GM10248 (cell line): ENCODE data around the gene ASB1.

Source experiments
- CTCF ChIA-PET: fragments of 300-600 bp; sonication (Branson Sonifier 250); formaldehyde crosslinking; extraction: SDS; loops from one replicate; lab custom pipeline; 2021; ENCODE audit warnings: antibody characterized with exemption; lab: Yijun Ruan, JAX
- POLR2A ChIA-PET: fragments of 350-650 bp; sonication (Branson Sonifier 250); formaldehyde crosslinking; extraction: SDS; loops from one replicate; lab custom pipeline; 2020; ENCODE audit warnings: antibody characterized with exemption; lab: Yijun Ruan, JAX
- DNase-seq: peaks from one replicate; pipeline ENCODE4 v3.0.0; 2012; ENCODE audit errors: extremely low spot score
- TF ChIP-seq, protein P1 (sequence below): IDR thresholded peaks from 2 replicates; pipeline ENCODE4 v1.5.1; 2012; ENCODE audit warnings: mild to moderate bottlenecking, low read depth; ENCODE audit errors: extremely low read depth, missing control alignments, control extremely low read depth

Gene ASB1

DNA sequence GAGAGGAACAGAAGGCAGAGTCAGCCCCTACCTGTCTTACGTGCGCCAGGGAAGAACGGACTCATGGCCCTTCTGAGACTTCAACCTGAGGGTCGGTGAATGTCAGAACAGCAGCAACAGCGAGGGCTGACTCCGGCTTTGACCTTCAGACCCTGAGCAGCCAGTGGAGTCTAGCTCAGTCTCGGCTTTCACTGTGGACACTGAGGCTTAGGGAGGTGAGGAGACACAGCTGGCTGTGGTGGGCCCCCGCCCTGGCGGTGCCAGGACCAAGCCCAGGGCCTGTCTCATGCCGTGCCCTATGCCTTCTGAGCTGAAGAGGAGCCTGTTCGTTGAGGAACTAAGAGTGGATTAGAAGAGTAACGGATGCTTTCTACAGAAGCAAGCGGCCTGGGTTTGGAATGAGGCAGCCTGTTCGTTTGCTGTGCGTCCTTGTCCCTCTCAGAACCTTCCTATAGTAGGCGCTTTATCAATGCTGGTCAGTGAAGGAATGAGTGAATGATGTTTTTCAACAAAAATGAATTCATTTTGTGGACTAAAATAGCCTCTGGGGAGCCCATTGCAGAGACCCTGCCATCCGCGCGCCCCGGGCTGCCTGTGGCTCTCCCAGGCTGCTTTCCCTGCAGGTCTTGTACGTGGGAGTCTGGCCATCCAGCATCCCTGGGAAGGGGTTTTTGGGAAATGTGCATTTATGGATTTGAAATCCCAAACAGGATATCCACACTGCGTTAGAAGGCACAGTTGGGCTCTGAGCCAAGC is 38.9 kb downstream of the ASB1 start:
- POLR2A ChIA-PET, result no interaction called here
- CTCF ChIA-PET, result interaction anchor here (1.6 to 4.2 kb wide), 3 partner anchors 12 to 177 kb away, joined by 3 to 15 read pairs (median 6); partner anchors contain the start of gene PER2

DNA sequence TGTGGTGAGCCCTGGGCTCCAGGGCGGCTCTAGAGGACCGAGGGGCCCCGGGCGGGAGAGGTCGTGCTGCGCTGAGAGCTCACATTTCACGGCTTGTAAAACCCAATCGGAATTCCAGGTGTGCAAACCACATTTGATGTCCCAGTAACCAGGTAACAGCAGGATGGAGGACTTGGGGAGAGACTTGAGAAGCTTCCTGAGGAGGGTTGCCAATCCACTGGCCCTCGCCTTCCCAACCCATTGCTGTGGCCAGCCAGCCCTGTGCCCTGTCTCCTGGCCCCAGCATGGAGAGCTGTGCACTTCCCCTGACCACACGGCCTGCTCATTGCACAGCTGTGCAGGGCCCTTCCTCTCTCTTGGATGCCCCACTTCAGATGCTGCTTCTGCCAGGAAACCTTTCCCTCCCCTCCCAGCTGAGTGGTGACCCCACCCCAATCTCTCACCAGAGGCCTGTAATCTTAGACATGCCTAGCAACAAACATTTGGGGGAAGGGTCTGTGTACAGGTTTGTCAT is 39.6 kb downstream of the ASB1 start:
- POLR2A ChIA-PET, result no interaction called here
- CTCF ChIA-PET, result interaction anchor here (1.7 to 4.2 kb wide), 2 partner anchors 11 to 95 kb away, joined by 6 to 15 read pairs; no protein-coding TSS in a partner anchor
- DNase-seq, result no peak
- TF ChIP-seq, protein P1, sequence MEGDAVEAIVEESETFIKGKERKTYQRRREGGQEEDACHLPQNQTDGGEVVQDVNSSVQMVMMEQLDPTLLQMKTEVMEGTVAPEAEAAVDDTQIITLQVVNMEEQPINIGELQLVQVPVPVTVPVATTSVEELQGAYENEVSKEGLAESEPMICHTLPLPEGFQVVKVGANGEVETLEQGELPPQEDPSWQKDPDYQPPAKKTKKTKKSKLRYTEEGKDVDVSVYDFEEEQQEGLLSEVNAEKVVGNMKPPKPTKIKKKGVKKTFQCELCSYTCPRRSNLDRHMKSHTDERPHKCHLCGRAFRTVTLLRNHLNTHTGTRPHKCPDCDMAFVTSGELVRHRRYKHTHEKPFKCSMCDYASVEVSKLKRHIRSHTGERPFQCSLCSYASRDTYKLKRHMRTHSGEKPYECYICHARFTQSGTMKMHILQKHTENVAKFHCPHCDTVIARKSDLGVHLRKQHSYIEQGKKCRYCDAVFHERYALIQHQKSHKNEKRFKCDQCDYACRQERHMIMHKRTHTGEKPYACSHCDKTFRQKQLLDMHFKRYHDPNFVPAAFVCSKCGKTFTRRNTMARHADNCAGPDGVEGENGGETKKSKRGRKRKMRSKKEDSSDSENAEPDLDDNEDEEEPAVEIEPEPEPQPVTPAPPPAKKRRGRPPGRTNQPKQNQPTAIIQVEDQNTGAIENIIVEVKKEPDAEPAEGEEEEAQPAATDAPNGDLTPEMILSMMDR, result no peak

More for the DNA sequence above, 38.9 kb downstream of the ASB1 start:
- DNase-seq, result no peak
- TF ChIP-seq, protein P1, result no peak

DNA sequence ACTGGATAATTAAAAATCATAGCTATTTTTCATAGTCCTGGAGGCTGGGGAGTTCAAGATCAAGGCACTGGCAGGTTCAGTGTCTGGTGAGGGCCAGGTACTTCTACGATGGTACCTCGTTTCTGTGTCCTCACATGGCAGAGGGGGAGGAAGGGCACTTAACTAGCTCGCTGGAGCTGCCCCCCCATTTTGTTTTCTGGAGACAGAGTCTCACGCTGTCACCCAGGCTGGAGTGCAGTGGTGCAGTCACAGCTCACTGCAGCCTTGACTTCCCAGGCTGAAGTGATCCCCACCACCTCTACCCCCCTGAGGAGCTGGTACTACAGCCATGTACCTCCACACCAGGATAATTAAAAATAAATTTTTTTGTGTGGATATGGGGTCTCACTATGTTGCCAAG is 40.3 kb downstream of the ASB1 start:
- no peak for DNase-seq
- POLR2A ChIA-PET, result no interaction called here
- CTCF ChIA-PET, result interaction anchor here (4.2 kb wide), 1 partner anchor 10 kb away, joined by 15 read pairs; no protein-coding TSS in a partner anchor
- TF ChIP-seq, protein P1, result no peak

DNA sequence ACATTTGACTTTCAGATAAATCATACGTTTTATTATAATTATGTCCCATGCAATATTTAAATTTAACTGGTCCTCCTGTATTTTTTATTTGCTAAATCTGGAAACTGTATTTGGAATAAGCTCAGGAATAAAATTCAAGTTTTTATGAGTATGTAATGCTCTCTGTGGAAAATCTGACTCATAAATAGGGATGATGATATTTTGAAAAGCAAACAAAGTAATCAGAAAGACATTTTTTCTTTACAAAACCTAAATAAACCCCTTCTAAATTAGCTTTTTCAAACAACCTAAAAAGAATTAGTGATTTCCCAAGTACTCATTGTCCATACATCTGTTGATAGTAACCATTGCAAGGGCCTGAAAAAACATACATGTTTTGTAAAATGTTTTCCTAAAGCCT is 41.1 kb downstream of the ASB1 start:
- POLR2A ChIA-PET, result no interaction called here
- TF ChIP-seq, protein P1, result no peak
- CTCF ChIA-PET, result interaction anchor here (4.2 kb wide), 1 partner anchor 10 kb away, joined by 15 read pairs; no protein-coding TSS in a partner anchor
- DNase-seq, result no peak

DNA sequence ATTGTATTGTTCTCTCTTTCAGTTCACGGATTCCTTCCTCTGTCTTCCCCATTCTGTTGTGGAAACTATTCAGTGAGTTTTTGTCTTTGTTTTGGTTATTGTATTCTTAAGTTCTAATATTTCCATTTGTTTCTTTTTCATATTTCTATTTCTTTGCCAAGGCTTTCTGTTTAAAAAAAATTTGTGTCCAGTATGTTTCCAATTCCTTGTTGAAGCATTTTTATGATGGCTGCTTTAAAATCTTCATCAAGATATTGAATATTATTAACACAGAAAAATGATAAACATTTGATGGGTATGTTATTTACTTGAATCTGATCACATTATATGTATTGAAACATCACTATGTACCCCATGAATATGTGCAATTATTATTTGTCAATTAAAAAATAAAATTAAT is 42.4 kb downstream of the ASB1 start:
- DNase-seq, result no peak
- TF ChIP-seq, protein P1, result no peak
- ChIA-PET CTCF (interaction anchor here (4.2 kb wide), 1 partner anchor 8 kb away, joined by 15 read pairs; no protein-coding TSS in a partner anchor), POLR2A (no interaction called here)

DNA sequence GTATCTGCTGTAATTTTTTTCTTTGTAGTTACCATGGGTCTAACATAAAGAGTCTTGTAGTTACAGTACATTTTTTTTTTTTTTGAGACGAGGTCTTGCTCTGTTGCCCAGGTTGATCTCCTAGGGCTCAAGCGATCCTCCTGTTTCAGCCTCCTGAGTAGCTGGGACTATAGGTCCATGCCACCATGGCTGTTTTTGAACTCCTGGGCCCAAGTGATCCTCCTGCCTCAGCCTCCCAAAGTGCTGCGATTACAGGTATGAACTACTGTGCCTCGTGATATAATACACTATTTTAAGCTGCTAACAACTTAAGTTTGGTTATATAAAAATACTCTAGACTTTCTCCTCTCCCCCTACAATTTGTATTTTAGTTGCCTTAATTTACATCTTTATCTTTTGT is 46.3 kb downstream of the ASB1 start:
- DNase-seq, result no peak
- POLR2A ChIA-PET, result no interaction called here
- TF ChIP-seq, protein P1, result no peak
- CTCF ChIA-PET, result interaction anchor here (1.1 kb wide), 1 partner anchor 12 kb away, joined by 3 read pairs; no protein-coding TSS in a partner anchor
